Activated CD4-positive, CD25-positive, alpha-beta regulatory T cell treated with anti-CD3 and anti-CD28 coated beads, Interleukin-2, amount 50 U/mL, for 16 hours (primary cell): ENCODE data around the gene PRCC.

Experiments
- DNase-seq: peaks from one replicate; pipeline ENCODE4 v3.0.0-alpha.2; 2020; ENCODE audit warnings: low read depth, low spot score

Gene PRCC

GRCh38 chr1:156767101-156767878 is at the start of gene PRCC:
PRCC (plus strand) TSS chr1:156767535; CDS start chr1:156767772, 237 bp downstream.
- DNase-seq: peak; percentile 98

DNA sequence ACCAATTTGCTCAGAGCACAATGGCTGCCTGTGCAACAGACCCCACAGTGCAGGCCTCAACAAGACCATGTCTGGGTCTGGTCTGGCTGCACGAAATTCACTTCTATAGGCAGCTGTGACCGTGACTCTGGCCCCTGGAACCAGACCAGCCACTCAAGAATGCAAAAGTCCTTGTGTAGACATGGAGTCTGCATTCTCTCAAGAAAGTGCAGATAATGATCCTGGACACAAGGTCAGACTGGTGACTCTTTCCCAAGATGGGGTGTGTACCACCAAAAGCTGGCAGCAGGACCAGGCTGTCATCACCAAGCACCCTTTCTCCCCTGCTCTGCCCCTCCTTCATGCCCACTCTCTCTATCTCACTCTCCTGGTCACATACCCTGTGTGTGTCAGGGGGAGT is 46.2 kb upstream of the PRCC start:
- no peak for DNase-seq

GRCh38 chr1:156721535-156721934 is 45.8 kb upstream of the PRCC start:
- no peak for DNase-seq

GRCh38 chr1:156725683-156726280 is 41.6 kb upstream of the PRCC start:
- peak; percentile 65 for DNase-seq

DNA sequence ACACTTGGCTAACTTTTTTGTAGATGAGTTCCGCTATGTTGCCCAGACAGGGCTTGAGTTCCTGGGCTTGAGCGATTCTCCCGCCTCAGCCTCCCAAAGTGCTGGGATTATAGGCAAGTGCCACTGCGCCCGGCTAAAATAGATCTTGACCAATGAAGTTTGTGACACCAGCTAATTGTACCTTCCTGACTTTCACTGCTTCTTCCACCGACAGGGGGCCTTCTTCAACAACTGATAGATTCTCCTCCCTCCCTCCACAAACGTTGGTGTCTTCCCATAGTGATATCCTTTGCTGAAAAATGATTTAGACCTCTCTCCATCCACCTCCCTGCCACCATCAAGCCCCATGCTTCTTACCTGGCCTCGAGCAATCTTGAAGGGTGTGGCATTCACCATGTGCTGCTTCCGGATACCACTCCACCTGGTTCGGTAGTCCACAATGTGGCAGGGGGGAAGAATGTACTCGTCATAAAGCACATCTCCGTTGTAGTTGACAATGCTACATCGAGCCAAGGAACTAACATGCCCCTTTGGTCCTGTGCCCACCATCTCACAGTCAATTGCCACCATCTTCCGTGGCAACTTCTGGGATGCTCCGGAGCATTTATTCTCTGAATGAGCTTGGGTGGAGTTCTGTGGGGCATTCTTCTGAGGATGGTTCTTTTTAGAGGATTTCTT is 40.6 kb upstream of the PRCC start:
- DNase-seq: no peak

GRCh38 chr1:156727492-156727891 is 39.8 kb upstream of the PRCC start:
- no peak for DNase-seq

DNA sequence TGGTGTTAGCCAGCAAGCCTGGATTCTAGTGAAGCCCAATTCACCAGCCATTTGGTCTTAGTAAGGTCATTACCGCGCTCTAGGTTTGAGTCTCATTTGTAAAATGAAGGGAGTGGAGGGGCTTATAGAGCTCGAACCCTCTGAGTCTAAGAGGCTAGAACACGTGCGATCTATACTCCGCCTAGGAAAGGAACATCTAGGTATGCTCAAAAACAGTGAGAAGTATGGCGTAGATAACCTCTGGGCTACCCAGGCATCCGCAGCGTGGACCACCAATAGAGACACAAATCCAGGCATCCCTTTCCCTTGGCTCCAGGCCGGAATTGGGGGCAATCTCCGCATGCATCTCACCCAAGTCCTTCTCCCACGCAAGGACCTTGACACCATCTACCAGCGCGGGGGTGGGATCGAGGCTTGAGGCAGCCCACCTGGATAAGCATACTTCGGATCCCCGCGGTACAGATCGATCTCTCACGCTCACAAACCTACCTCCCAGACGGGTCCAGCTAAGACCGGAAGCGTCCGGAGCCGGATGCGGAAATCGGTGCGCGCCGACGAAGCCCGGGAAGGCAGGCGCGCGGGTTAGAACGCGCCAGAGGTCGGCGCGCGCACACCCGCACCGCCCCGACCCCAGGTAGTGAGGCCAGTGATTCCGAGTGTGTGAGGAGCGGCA is 39.3 kb upstream of the PRCC start, which contains the start of gene METTL25B:
Gene METTL25B, plus strand, starts transcription at position 544 of the 673 bp plus-strand sequence. CDS start 636 bp downstream, outside the sequence.
- peak; percentile 53 for DNase-seq

GRCh38 chr1:156728599-156729462 is 38.5 kb upstream of the PRCC start, which contains the start of gene ISG20L2:
ISG20L2 (minus strand) TSS chr1:156728766; CDS start chr1:156727652, 1,114 bp downstream.
- DNase-seq: peak; percentile 92

DNA sequence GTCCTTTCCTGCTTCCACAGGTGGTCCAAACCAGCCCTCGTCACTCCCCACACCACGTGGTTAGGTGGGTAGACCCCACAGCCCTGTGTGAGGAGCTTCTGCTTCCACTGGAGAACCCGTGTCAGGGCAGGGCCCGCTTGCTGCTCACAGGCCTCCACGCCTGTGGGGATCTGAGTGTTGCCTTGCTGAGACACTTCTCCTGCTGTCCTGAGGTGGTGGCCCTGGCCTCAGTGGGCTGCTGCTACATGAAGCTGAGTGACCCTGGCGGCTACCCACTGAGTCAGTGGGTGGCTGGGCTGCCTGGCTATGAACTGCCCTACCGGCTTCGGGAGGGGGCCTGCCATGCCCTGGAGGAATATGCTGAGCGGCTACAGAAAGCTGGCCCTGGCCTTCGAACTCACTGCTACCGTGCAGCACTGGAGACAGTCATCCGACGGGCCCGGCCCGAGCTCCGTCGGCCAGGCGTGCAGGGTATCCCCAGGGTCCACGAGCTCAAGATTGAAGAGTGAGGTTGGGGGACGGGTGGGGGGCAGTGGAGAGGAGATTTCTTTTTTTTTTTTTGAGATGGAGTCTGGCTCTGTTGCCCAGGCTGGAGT is 33.2 kb upstream of the PRCC start:
- DNase-seq: no peak

GRCh38 chr1:156738407-156738806 is 28.9 kb upstream of the PRCC start:
- DNase-seq: no peak

- no peak for DNase-seq
Observed at GRCh38 chr1:156738916-156739315, 28.4 kb upstream of the PRCC start.

DNA sequence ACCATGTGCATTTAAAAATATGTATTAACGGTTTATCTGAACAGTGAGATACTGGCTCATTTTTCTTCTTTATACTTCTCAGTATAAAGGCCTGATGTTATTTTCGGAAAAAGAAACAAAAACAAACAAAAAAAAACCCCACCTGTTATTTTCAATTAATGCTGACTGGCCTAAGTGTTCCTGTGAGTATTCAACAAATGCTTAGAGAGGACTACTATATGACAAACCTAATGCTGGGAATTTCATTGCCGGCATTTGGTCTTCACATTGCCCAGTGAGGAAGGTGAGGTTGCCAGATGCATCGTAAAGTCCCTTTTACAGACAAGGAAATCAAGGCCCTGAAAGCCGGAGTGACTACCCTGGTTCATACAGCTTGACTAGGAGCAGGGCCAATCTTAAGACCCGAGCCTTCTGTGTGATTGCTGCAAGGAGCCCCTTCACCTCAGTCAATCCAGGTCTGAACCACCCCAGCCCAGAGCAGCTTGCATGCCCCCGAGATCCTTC is 27.0 kb upstream of the PRCC start:
- DNase-seq: no peak

DNA sequence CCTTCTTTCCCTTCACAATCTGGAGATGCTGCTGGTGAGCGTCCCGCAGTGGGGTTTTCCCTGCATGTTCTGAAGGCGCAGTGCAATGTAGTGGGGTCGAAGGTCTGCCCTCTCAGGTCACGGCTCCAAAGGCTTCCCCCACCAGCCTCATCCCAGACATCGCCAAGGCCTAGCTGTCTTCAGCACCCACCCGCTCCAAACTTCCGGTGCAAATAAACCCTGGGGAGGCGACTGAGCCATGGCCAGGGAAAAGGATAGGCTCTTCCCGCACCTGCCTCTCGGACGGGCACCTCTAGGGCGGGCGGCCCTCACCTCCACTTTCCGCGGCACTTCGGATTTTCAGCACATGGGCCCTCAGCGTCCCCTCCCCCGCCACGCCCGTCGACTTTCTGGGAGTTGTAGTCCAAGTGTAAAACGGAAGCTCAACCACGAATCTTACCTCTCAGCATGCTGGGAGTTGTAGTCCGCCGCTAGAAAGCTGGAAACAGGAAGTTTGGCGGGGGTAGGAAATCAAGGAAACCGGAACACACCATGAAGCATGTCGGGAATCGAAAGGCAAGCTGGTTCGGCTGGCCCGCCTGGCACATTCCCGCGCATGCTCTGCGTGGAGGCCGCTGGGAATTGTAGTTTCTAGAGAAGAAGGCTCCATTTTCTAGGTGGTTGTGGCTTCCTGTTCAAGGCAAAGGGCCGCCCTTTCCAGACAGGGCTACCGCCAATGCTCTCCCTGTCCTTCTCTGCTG is 26.4 kb upstream of the PRCC start, which contains the start of gene MRPL24:
Gene MRPL24, minus strand, starts transcription at position 348 of the 740 bp plus-strand sequence. CDS start 2,384 bp downstream, outside the sequence.
- peak; percentile 97 for DNase-seq

GRCh38 chr1:156741481-156741983 is 25.8 kb upstream of the PRCC start:
- DNase-seq: no peak

DNA sequence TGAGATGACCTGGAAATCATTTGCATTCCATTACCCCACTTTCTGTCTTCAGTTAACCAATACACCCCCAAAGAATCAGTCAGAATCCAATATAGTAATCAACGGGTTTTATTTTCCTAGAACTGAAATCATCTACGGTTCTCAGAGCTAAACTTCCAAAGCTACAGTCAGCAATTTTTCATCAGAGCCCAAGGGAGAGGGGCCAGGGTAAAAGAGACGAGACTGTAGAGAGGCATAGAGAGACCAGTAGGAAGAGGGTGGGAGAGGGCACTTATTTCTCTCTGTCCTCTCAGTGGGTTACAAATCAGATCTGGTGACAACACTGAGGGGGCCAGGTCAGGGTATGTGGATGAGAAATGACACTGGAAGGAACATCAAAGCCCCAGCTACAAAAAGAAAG is 25.3 kb upstream of the PRCC start:
- DNase-seq: no peak

- DNase-seq: no peak
Observed at GRCh38 chr1:156742801-156743200, 24.5 kb upstream of the PRCC start.

DNA sequence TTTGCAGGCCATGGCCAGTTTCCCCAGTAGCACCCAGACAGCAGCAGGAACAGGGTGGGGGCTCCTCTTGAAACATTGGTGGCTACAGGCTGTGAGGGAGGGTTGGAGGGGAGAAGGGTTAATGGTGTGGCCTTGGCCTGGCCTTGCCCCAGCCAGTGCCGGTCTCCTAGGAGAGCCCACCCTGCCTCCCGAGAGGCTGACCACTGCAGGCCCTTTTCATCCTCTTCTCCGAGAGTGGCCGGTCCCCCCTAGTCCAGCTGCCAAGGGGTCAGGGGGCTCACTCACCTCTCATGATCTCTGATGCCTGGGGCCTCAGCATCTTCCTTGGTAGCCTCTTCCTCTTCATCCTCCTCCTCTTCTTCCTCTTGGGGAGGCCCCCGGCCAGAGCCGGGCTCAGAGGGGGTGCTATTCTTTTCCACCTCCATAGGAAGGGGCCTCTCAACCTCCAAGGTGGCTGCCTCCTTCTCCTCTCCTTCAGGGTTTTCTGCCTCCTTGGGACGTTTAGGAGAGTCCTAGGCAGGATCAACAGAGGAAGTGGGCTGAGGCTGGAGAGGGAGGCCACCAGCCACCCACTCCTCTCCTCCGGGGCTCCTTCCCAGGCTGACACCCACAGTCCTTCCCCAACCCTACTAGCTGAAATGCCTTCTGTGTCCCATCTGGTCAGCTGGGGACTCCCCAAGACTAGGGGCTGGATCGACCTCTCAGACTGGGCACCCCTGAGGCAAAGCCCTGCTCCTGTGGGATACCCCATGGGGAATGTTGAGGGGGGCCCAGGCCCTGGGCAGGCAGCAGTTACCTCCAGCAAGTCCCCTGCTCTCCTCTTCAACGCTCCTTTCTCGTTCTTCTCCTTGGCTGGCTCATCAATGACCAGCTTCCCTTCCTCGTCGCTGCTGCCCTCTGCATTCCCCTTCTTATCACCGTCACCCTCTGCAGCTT is 23.7 kb upstream of the PRCC start:
- no peak for DNase-seq

DNA sequence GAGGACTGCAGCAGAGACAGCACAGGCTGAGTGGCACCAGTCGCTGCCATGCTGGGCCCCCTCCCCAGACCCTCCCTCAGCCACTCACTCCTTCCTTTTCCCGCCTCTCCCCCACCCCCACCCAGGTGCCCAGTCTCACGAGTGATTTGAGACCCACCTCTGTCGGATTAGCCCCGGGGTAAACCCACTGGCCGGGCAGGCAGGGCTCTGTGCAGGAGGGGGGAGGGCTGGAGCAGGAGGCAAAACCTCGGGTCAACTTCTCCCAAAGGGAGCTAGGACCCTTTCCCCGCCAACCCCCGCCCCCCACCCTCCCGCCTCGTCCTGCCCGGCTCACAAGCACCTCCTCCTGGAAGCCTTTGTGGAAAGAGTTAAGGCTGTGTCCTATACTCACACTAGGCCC is 23.0 kb upstream of the PRCC start:
- no peak for DNase-seq
